GM21723 (cell line): ENCODE data around the gene ARHGAP10.

Source experiments
- ATAC-seq: cut with Tn5 transposase; IDR thresholded peaks from one replicate; pipeline ENCODE4 v1.9.1; 2021; ENCODE audit warnings: mild to moderate bottlenecking, moderate library complexity; ENCODE audit not compliant: unreplicated experiment

Gene ARHGAP10

GRCh38 chr4:148057984-148058859 lies 326.3 kb downstream of the ARHGAP10 start:
- ATAC-seq: no peak

- no peak for ATAC-seq
Observed at GRCh38 chr4:148059617-148060180, 327.8 kb downstream of the ARHGAP10 start.

- no peak for ATAC-seq
Observed at GRCh38 chr4:148060264-148061140, 328.6 kb downstream of the ARHGAP10 start.

- ATAC-seq: no peak
Observed at GRCh38 chr4:148061141-148061481, 329.2 kb downstream of the ARHGAP10 start.

GRCh38 chr4:148061795-148062194 lies 329.9 kb downstream of the ARHGAP10 start:
- ATAC-seq: no peak

- no peak for ATAC-seq
Observed at GRCh38 chr4:148062301-148062950, 330.5 kb downstream of the ARHGAP10 start.

- no peak for ATAC-seq
Observed at GRCh38 chr4:148064451-148064850, 332.6 kb downstream of the ARHGAP10 start.

GRCh38 chr4:148065075-148065474 lies 333.2 kb downstream of the ARHGAP10 start:
- no peak for ATAC-seq

- no peak for ATAC-seq
Observed at GRCh38 chr4:148067301-148067916, 335.5 kb downstream of the ARHGAP10 start.

GRCh38 chr4:148068065-148068911 lies 336.4 kb downstream of the ARHGAP10 start:
- no peak for ATAC-seq

GRCh38 chr4:148069086-148069894 lies 337.4 kb downstream of the ARHGAP10 start:
- no peak for ATAC-seq

GRCh38 chr4:148069895-148070178 lies 337.9 kb downstream of the ARHGAP10 start:
- no peak for ATAC-seq

GRCh38 chr4:148071009-148071408 lies 339.1 kb downstream of the ARHGAP10 start:
- ATAC-seq: no peak

- ATAC-seq: no peak
Observed at GRCh38 chr4:148072789-148073188, 340.9 kb downstream of the ARHGAP10 start.

- no peak for ATAC-seq
Observed at GRCh38 chr4:148073349-148073748, 341.5 kb downstream of the ARHGAP10 start.

GRCh38 chr4:148074462-148074861 lies 342.6 kb downstream of the ARHGAP10 start:
- ATAC-seq: no peak

- ATAC-seq: no peak
Observed at GRCh38 chr4:148075438-148075837, 343.6 kb downstream of the ARHGAP10 start.

GRCh38 chr4:148076964-148077363 lies 345.1 kb downstream of the ARHGAP10 start:
- no peak for ATAC-seq

- ATAC-seq: no peak
Observed at GRCh38 chr4:148077581-148077980, 345.7 kb downstream of the ARHGAP10 start.
